RWPE2 (cell line): ENCODE results near the gene ARHGAP31.

ENCODE experiments used
- ATAC-seq: fragments of 200-7000 bp; cut with Tn5 transposase; 3 replicates; pipeline ENCODE4 v1.9.1; 2021; ENCODE audit warnings: low read depth
- DNase-seq: peaks from one replicate; pipeline ENCODE4 v3.0.0-alpha.2; 2020; ENCODE audit warnings: low spot score
- H3K27ac ChIP-seq: fragments of 450-650 bp; 2 replicates; pipeline ENCODE4 v1.5.1; 2017; ENCODE audit warnings: mild to moderate bottlenecking; ENCODE audit not compliant: poor library complexity, severe bottlenecking
- H3K27me3 ChIP-seq: fragments of 250-450 bp; sonication (Bioruptor Pico); 2 replicates; pipeline ENCODE4 v1.5.1; 2021; ENCODE audit warnings: mild to moderate bottlenecking, moderate library complexity; ENCODE audit not compliant: insufficient read depth, poor library complexity, severe bottlenecking
- H3K36me3 ChIP-seq: fragments of 250-450 bp; sonication (Bioruptor Pico); 2 replicates; pipeline ENCODE4 v1.5.1; 2020; ENCODE audit warnings: low read depth, mild to moderate bottlenecking, moderate library complexity
- H3K4me1 ChIP-seq: fragments of 250-450 bp; sonication (Bioruptor Pico); 2 replicates; pipeline ENCODE4 v1.5.1; 2021; ENCODE audit warnings: mild to moderate bottlenecking, moderate library complexity; ENCODE audit not compliant: insufficient read depth, poor library complexity, severe bottlenecking
- H3K4me3 ChIP-seq: fragments of 250-450 bp; sonication (Bioruptor Pico); 2 replicates; pipeline ENCODE4 v1.5.1; 2021; ENCODE audit warnings: mild to moderate bottlenecking, moderate library complexity; ENCODE audit not compliant: severe bottlenecking
- H3K9me3 ChIP-seq: fragments of 250-450 bp; sonication (Bioruptor Pico); 2 replicates; pipeline ENCODE4 v1.5.1; 2021; ENCODE audit warnings: mild to moderate bottlenecking, moderate library complexity; ENCODE audit not compliant: severe bottlenecking
- CTCF ChIP-seq: fragments of 450-650 bp; IDR thresholded peaks from one replicate; pipeline ENCODE4 v1.5.1; 2017; ENCODE audit warnings: mild to moderate bottlenecking, moderate library complexity; ENCODE audit not compliant: poor library complexity, severe bottlenecking

Gene ARHGAP31

GRCh38 chr3:119417771-119418512 is 123.8 kb downstream of the ARHGAP31 start:
- DNase-seq (no peak), ATAC-seq (no peak)
- H3K27me3 ChIP-seq, result no peaks in the 10 kb centered on the region
- H3K4me3 ChIP-seq, result no peak overlapping the region
- no peaks in the 10 kb centered on the region for H3K4me1 ChIP-seq
- no peak overlapping the region for H3K27ac ChIP-seq
- H3K9me3 ChIP-seq, result no peaks in the 10 kb centered on the region
- no peaks in the 10 kb centered on the region for H3K36me3 ChIP-seq
- TF ChIP-seq CTCF, result no peak

DNA sequence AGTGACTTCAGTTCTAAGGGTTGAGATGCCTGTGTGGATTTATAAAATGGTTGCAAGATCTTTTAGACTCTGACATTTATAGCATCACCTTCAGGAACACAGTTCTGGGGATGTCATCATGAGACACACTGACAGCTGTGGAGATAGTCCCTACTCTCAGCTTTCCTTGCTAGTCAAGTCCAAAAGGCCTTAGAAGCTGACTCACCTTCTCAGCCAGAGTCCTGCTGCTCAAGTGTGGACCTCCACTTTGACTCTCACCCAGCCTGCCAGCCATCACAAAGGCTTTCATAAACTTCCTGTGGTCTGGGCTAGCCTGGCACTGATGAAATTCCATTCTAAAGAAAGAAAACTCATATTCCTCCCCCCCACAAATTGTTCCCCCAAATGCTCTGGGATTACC is 124.5 kb downstream of the ARHGAP31 start:
- H3K9me3 ChIP-seq, result no peaks in the 10 kb centered on the region
- no peaks in the 10 kb centered on the region for H3K4me1 ChIP-seq
- no peak for TF ChIP-seq CTCF
- no peak for ATAC-seq
- no peak for DNase-seq
- no peak overlapping the region for H3K27ac ChIP-seq
- H3K4me3 ChIP-seq, result no peak overlapping the region
- H3K27me3 ChIP-seq, result no peaks in the 10 kb centered on the region
- no peaks in the 10 kb centered on the region for H3K36me3 ChIP-seq

GRCh38 chr3:119420196-119420595 is 126.0 kb downstream of the ARHGAP31 start:
- no peak for DNase-seq
- Histone ChIP-seq H3K9me3 (no peaks in the 10 kb centered on the region), H3K4me3 (no peak overlapping the region), H3K4me1 (no peaks in the 10 kb centered on the region), H3K36me3 (no peaks in the 10 kb centered on the region), H3K27ac (no peak overlapping the region), H3K27me3 (no peaks in the 10 kb centered on the region)
- peak; percentile 18 for TF ChIP-seq CTCF
- no peak for ATAC-seq

GRCh38 chr3:119427669-119428068 is 133.5 kb downstream of the ARHGAP31 start:
- H3K36me3 ChIP-seq, result peaks cover 48% of the 10 kb centered on the region

More at GRCh38 chr3:119427669-119428068, 133.5 kb downstream of the ARHGAP31 start:
- no peaks in the 10 kb centered on the region for H3K27me3 ChIP-seq
- H3K27ac ChIP-seq, result no peak overlapping the region
- H3K9me3 ChIP-seq, result peaks cover 26% of the 10 kb centered on the region
- ATAC-seq (no peak), DNase-seq (no peak)
- H3K4me1 ChIP-seq, result no peaks in the 10 kb centered on the region
- no peak overlapping the region for H3K4me3 ChIP-seq
- no peak for TF ChIP-seq CTCF
